ENCODE data around the gene SLC52A3.
"Not testable (repeated sequence)": the region's sequence is repeated elsewhere in the genome, so short reads cannot be mapped to it uniquely, and the experiment has no call there.

SLC52A3 gene

DNA sequence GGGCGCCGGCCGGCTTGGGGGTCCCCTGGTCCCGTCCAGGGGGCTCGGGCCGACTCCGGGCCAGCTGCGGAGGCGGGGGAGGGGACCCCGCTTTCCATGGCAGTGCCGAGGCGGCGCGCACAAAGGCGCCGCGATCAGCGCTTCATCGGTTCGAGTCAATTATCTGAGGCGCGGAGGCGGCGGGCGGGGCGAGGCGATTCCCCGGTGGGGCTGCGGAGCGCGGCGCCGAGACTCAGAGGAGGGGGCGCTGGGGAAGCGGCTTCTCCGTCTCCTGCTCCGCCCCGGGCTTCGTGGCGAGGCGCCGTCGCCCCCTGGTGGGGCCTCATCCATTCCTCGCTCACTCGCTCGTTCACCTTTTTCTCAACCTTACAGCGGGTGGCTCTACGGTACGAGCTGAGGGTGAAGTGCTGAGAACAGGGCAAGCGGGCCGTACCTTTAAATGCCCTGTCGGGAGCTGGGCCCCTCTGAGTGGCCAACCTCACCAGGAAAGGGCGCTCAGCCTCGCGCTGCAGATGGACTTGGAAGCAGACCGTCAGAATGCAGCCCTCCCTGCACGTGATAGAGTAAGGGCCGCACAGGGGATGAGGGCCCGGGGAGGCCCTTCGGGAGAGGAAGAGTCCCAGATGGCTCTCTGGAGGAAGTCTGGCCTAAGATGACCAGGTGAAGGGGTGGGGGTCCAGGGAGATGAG, 39.9 kb downstream of the SLC52A3 start:
- DNase-seq (ENCODE audit: low read depth in 2 of 2): peak; percentile 28 to 50

DNA sequence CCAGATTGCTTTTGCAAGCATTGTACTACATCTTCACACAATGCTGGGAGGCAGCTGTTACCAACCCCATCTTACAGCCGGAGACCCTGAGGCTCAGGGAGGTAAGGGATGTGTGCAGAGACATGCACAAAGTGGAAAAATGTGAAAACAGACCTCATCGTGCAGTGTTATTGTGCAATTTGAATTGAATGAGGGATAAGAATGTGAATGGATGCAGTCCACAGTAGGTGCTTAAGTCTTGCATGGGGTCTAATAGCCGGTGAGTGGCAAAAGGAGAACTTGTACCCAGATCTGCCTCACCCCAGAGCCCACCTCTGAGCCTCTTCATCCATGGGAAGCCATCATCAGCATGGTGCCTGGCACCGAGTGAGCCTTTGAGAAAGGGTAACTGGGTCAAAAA, 42.1 kb downstream of the SLC52A3 start:
- DNase-seq (ENCODE audit: low read depth in 2 of 2): no peak

- no peak for DNase-seq (ENCODE audit: low read depth in 2 of 2)
Observed at GRCh38 chr20:725491-725890, 42.8 kb downstream of the SLC52A3 start.

GRCh38 chr20:724797-725196, 43.5 kb downstream of the SLC52A3 start:
- DNase-seq (ENCODE audit: low read depth in 2 of 2): not testable (repeated sequence)

- no peak for DNase-seq (ENCODE audit: low read depth in 2 of 2)
Observed at GRCh38 chr20:723756-724155, 44.5 kb downstream of the SLC52A3 start.

- DNase-seq (ENCODE audit: low read depth in 2 of 2): no peak
Observed at GRCh38 chr20:722822-723644, 45.3 kb downstream of the SLC52A3 start.

DNA sequence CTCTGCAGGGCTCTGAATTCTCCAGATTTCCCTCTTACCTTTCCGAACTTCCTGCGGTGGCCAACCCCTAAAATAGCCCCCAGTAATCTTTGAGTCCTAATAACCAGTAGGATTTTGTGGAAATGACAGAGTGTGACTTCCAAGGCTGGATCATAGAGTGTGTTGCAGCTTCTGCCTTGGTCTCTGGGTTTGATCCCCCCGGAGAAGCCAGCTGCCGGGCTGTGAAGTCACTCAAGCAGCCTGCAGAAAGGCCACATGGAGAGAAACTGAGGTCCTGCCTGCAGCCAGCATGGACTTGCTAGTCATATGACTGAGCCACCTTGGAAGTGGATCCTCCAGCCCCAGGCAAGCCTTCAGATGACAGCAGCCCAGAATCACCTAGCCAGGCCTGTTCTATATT, 46.4 kb downstream of the SLC52A3 start:
- no peak for DNase-seq (ENCODE audit: low read depth in 2 of 2)

DNA sequence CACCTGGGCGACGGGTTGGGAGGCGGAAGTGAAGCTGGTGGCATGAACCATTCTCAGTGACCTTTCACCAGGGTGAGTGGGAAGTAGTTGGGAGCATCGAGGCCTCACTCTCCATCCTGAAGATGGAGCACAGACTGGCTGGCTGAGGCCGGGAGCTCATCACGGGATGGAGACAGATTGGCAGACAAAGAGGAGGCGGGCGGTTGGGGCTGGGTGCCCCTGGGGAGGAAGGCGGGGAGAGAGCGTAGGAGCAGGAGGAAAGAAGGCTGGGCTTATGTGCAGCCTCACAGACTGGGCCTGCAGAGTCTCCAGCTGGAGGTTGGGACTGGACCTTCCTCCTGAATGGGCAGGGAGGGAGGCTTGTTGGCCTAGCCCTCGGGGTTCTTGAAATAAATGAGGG, 48.5 kb downstream of the SLC52A3 start:
- DNase-seq (ENCODE audit: low read depth in 2 of 2): no peak

GRCh38 chr20:719068-719467, 49.2 kb downstream of the SLC52A3 start:
- DNase-seq (ENCODE audit: low read depth in 2 of 2): no peak

GRCh38 chr20:717832-718231, 50.5 kb downstream of the SLC52A3 start:
- no peak for DNase-seq (ENCODE audit: low read depth in 2 of 2)

DNA sequence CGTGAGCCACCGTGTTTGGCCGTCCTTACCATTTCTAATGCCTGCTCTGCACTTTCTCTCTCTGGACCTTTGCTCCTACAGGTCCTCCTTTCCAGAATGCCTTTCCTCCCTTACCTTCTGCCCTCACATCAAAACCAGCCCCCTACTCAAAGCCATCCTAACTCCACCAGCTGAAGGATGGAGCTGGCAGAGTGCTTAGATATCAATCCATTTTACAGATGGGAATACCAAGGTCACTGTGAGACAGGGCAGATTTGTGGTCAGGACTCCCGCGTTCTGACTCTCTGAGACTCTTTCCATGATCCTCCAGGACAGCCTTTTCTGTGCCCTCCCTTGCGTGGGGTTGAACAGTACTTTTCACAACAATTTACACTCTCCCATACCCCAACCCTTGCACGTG, 51.0 kb downstream of the SLC52A3 start:
- DNase-seq (ENCODE audit: low read depth in 2 of 2): no peak

GRCh38 chr20:714453-714852, 53.8 kb downstream of the SLC52A3 start:
- DNase-seq (ENCODE audit: low read depth in 2 of 2): no peak

GRCh38 chr20:711576-711975, 56.7 kb downstream of the SLC52A3 start:
- no peak for DNase-seq (ENCODE audit: low read depth in 2 of 2)

DNA sequence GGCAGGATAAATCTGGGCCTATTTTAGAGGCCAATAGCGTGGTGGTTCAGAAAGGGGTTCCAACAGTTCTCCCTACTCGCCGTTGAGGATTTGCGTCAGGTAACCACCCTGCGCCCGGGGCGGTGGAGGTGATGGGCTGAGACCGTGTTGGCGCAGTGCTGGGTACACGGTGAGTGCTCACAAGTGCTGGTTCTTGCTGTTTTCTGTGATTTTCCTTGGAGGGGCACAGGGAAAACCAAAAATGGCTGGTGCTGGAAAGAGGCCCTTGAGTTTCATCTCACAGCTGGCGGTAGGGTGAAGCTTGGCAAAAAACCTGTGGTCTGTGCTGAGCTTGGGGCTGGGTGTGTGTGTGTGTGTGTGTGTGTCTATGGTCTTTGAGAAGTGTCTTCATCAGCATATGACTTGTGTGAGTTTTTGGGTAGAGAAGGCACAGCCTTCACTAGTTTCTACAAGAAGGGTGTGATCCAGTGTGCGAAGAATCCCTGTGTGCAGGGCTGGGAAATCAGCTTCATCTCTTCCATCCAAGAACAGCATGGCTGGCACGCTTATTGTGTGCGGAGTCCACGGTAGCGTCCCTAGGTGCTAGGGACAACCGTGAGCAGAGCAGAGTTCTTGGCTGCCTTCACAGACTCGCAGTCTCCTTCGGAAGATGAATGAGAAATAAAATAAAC, 57.4 kb downstream of the SLC52A3 start:
- DNase-seq (ENCODE audit: low read depth in 2 of 2): no peak

Data from stimulated activated CD4-positive, alpha-beta T cell treated with anti-CD3 and anti-CD28 coated beads, Interleukin-4, amount 100 ng/mL, for 48 hours (primary cell).